Neural cell (in vitro differentiated cells): Measurements from ENCODE around the gene RNF187. TPM values are rescaled to one million over a fixed set of nuclear protein-coding genes. Genes with fewer than 3 reads are reported as not detected.

ENCODE experiments used
- H2AFZ ChIP-seq: fragments of 200-600, 300-800 bp; sonication (generic), shearing (Covaris generic); 2 replicates; pipeline ENCODE4 v1.6.0; 2014; ENCODE audit warnings: low read depth, mild to moderate bottlenecking, antibody characterized with exemption, low read length, moderate library complexity
- H3F3A ChIP-seq: fragments of 200-600 bp; shearing (Covaris generic); 2 replicates; pipeline ENCODE4 v1.6.1; 2016; ENCODE audit warnings: mild to moderate bottlenecking, moderate library complexity, mixed read lengths, antibody characterized with exemption, low read length; ENCODE audit not compliant: insufficient read depth, poor library complexity, severe bottlenecking
- H3K27ac ChIP-seq: fragments of 200-600, 300-800 bp; sonication (generic), shearing (Covaris generic); 2 replicates; pipeline ENCODE4 v1.5.1; 2014; ENCODE audit warnings: mild to moderate bottlenecking, low read length, moderate library complexity
- H3K27me3 ChIP-seq: fragments of 300-800, 200-600 bp; sonication (generic), shearing (Covaris generic); 2 replicates; pipeline ENCODE4 v1.6.0; 2014; ENCODE audit warnings: mild to moderate bottlenecking, low read depth, low read length, moderate library complexity; ENCODE audit not compliant: insufficient read depth
- H3K36me3 ChIP-seq: fragments of 300-800, 200-600 bp; sonication (generic), shearing (Covaris generic); 2 replicates; pipeline ENCODE4 v1.5.1; 2014; ENCODE audit warnings: mild to moderate bottlenecking, antibody characterized with exemption, low read length, moderate library complexity; ENCODE audit not compliant: insufficient read depth
- H3K4me2 ChIP-seq: fragments of 300-800, 200-600 bp; sonication (generic), shearing (Covaris generic); 2 replicates; pipeline ENCODE4 v1.6.0; 2014; ENCODE audit warnings: mild to moderate bottlenecking, low read length
- H3K4me3 ChIP-seq: fragments of 300-800, 200-600 bp; sonication (generic), shearing (Covaris generic); 2 replicates; pipeline ENCODE4 v1.5.1; 2014; ENCODE audit warnings: mild to moderate bottlenecking, low read length, moderate library complexity
- H3K79me2 ChIP-seq: fragments of 200-600 bp; shearing (Covaris generic); replicated peaks from 2 replicates; pipeline ENCODE4 v1.6.0; 2014; ENCODE audit warnings: mild to moderate bottlenecking, low read length, moderate library complexity; ENCODE audit not compliant: insufficient read depth
- H3K9ac ChIP-seq: fragments of 300-800, 200-600 bp; sonication (generic), shearing (Covaris generic); 2 replicates; pipeline ENCODE4 v1.6.1; 2016; ENCODE audit warnings: mild to moderate bottlenecking, low read length, mixed read lengths
- H3K9me2 ChIP-seq: fragments of 200-600 bp; shearing (Covaris generic); 2 replicates; pipeline ENCODE4 v1.6.1; 2016; ENCODE audit warnings: mild to moderate bottlenecking, low read length, mixed read lengths; ENCODE audit not compliant: insufficient read depth
- H3K9me3 ChIP-seq: fragments of 200-600, 300-800 bp; sonication (generic), shearing (Covaris generic); 2 replicates; pipeline ENCODE4 v1.6.1; 2016; ENCODE audit warnings: mild to moderate bottlenecking, mixed run types, low read length, moderate library complexity, mixed read lengths
- H4K20me1 ChIP-seq: fragments of 200-600 bp; shearing (Covaris generic); 2 replicates; pipeline ENCODE4 v1.6.1; 2016; ENCODE audit warnings: mild to moderate bottlenecking, mixed run types; ENCODE audit not compliant: insufficient read depth
- CTCF ChIP-seq: fragments of 450-650 bp; IDR thresholded peaks from 2 replicates; pipeline ENCODE4 v1.5.1; 2014; ENCODE audit warnings: antibody characterized with exemption, mild to moderate bottlenecking, moderate library complexity; ENCODE audit not compliant: poor library complexity, severe bottlenecking
- EP300 ChIP-seq: fragments of 450-650 bp; conservative IDR thresholded peaks from 2 replicates; pipeline ENCODE4 v1.6.1; 2014; ENCODE audit warnings: antibody characterized with exemption, mild to moderate bottlenecking, moderate library complexity; ENCODE audit not compliant: poor library complexity, severe bottlenecking
- EZH2 ChIP-seq: fragments of 200-600, 300-800 bp; shearing (Covaris generic), sonication (generic); IDR thresholded peaks from 2 replicates; pipeline ENCODE4 v1.6.1; 2014; ENCODE audit warnings: antibody characterized with exemption, low read length, borderline replicate concordance, mild to moderate bottlenecking; ENCODE audit not compliant: insufficient read depth, poor library complexity, severe bottlenecking
- MXI1 ChIP-seq: fragments of 450-650 bp; conservative IDR thresholded peaks from 2 replicates; pipeline ENCODE4 v1.6.1; 2014; ENCODE audit warnings: antibody characterized with exemption, mild to moderate bottlenecking; ENCODE audit not compliant: poor library complexity, severe bottlenecking
- POLR2AphosphoS5 ChIP-seq: IDR thresholded peaks from 2 replicates; pipeline ENCODE4 v1.6.1; 2012
- RAD21 ChIP-seq: fragments of 450-650 bp; conservative IDR thresholded peaks from 2 replicates; pipeline ENCODE4 v1.6.1; 2014; ENCODE audit warnings: antibody characterized with exemption, mild to moderate bottlenecking, moderate library complexity
- REST ChIP-seq: IDR thresholded peaks from 2 replicates; pipeline ENCODE4 v1.6.1; 2012; ENCODE audit warnings: borderline replicate concordance
- SMC3 ChIP-seq: fragments of 450-650 bp; conservative IDR thresholded peaks from 2 replicates; pipeline ENCODE4 v1.6.1; 2014; ENCODE audit warnings: antibody characterized with exemption, mild to moderate bottlenecking, moderate library complexity; ENCODE audit not compliant: poor library complexity
- TAF1 ChIP-seq: IDR thresholded peaks from 2 replicates; pipeline ENCODE4 v1.6.1; 2012; ENCODE audit warnings: low read depth
- polyA plus RNA-seq: library from polyadenylated mRNA; depleted of rRNA; stranded (reverse); fragments of >200 nt; gene quantifications from 2 replicates; pipeline ENCODE4 v1.2.3, GENCODE V29; 2014

Gene RNF187
- polyA plus RNA-seq, 1 donor from 2014 or later: 73.6 TPM

- Histone ChIP-seq H3K9me2 (no peaks in the 10 kb centered on the region), H3K79me2 (peaks cover 35% of the 10 kb centered on the region), H3K36me3 (no peaks in the 10 kb centered on the region), H3K4me3 (peak overlapping the region; percentile 78), H3K9me3 (no peaks in the 10 kb centered on the region), H4K20me1 (no peaks in the 10 kb centered on the region), H3K27me3 (no peaks in the 10 kb centered on the region), H3F3A (no peaks in the 10 kb centered on the region), H3K27ac (peak overlapping the region; percentile 9), H3K9ac (no peak overlapping the region), H3K4me2 (peak overlapping the region; percentile 34), H2AFZ (no peak overlapping the region)
- TF ChIP-seq RAD21: no peak
- TF ChIP-seq REST: no peak
- no peak for TF ChIP-seq POLR2AphosphoS5
- TF ChIP-seq MXI1: no peak
- TF ChIP-seq CTCF: no peak
- TF ChIP-seq SMC3: no peak
- TF ChIP-seq EZH2: no peak
Observed at GRCh38 chr1:228460821-228461220, 26.4 kb upstream of the RNF187 start.

GRCh38 chr1:228462560-228462959 is 24.6 kb upstream of the RNF187 start:
- Histone ChIP-seq H2AFZ (no peak overlapping the region), H4K20me1 (no peaks in the 10 kb centered on the region), H3K9ac (no peak overlapping the region), H3K79me2 (peaks cover 23% of the 10 kb centered on the region), H3K9me2 (no peaks in the 10 kb centered on the region), H3K9me3 (no peaks in the 10 kb centered on the region), H3K4me2 (peak overlapping the region; percentile 9), H3K27me3 (no peaks in the 10 kb centered on the region), H3F3A (no peaks in the 10 kb centered on the region), H3K36me3 (no peaks in the 10 kb centered on the region), H3K27ac (no peak overlapping the region), H3K4me3 (peak overlapping the region; percentile 78)
- TF ChIP-seq TAF1: no peak
- no peak for TF ChIP-seq CTCF
- no peak for TF ChIP-seq SMC3
- no peak for TF ChIP-seq POLR2AphosphoS5
- no peak for TF ChIP-seq MXI1
- TF ChIP-seq RAD21: no peak
- TF ChIP-seq EP300: no peak
- TF ChIP-seq EZH2: no peak
- TF ChIP-seq REST: no peak
